HAP-1 (cell line): ENCODE results near the gene PRDX2.

ENCODE experiments used
- DNase-seq, 2 experiments: peaks; one replicate each; pipeline ENCODE4 v3.0.0-alpha.2; 2016 to 2020; ENCODE audit warnings: low spot score in 2 of 2
- H3K27me3 ChIP-seq: fragments of 250-450 bp; sonication (Bioruptor Pico); 2 replicates; pipeline ENCODE4 v1.5.1; 2020; ENCODE audit warnings: low read depth, mild to moderate bottlenecking, moderate library complexity
- H3K36me3 ChIP-seq: fragments of 250-450 bp; sonication (Bioruptor Pico); replicated peaks from 2 replicates; pipeline ENCODE4 v1.5.1; 2020; ENCODE audit warnings: mild to moderate bottlenecking
- H3K4me1 ChIP-seq: fragments of 250-450 bp; sonication (Bioruptor Pico); 2 replicates; pipeline ENCODE4 v1.5.1; 2020; ENCODE audit warnings: mild to moderate bottlenecking
- H3K4me3 ChIP-seq: fragments of 250-450 bp; sonication (Bioruptor Pico); 2 replicates; pipeline ENCODE4 v1.5.1; 2020; ENCODE audit warnings: mild to moderate bottlenecking, moderate library complexity
- H3K9me3 ChIP-seq: fragments of 250-450 bp; sonication (Bioruptor Pico); 2 replicates; pipeline ENCODE4 v1.5.1; 2020; ENCODE audit warnings: mild to moderate bottlenecking, moderate library complexity
- in situ Hi-C: fragments of 300-500 bp; cut with MboI; formaldehyde crosslinking; loops from 3 replicates; pipeline ENCODE4 v1.14.3; 2020; ENCODE audit warnings: low sequenced_read_pairs, inconsistent platforms, mixed read lengths

PRDX2 gene

GRCh38 chr19:12784871-12785430 lies 16.6 kb downstream of the PRDX2 start:
- H3K9me3 ChIP-seq = no peaks in the 10 kb centered on the region
- no peaks in the 10 kb centered on the region for H3K36me3 ChIP-seq
- H3K27me3 ChIP-seq = no peaks in the 10 kb centered on the region
- peaks cover 15% of the 10 kb centered on the region for H3K4me1 ChIP-seq
- no peak for DNase-seq
- in situ Hi-C loops = no loop called here
- no peak overlapping the region for H3K4me3 ChIP-seq

DNA sequence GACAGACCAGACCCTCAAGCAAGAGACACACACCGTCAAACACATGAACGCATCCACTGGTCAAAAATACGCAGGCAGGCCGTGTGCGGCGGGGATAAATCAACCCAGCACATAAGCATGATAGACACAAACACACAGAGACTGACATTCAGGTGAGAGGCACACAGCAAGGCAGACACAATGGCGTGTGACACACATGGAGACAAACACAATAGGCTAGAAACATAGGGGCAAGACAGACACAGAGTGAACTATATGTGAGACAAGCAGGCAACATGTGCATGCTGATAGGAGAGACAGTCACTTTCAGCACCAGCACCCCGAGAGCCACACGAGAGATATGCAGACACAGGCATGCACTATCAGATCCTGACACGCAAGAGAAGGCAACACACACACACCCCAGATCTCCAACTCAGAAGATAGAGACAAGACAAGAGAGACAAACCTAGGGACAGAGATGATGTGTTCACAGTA lies 17.2 kb downstream of the PRDX2 start:
- Histone ChIP-seq H3K36me3 (no peaks in the 10 kb centered on the region), H3K4me1 (peaks cover 15% of the 10 kb centered on the region), H3K27me3 (no peaks in the 10 kb centered on the region), H3K4me3 (no peak overlapping the region), H3K9me3 (no peaks in the 10 kb centered on the region)
- in situ Hi-C loops = no loop called here
- DNase-seq = no peak

DNA sequence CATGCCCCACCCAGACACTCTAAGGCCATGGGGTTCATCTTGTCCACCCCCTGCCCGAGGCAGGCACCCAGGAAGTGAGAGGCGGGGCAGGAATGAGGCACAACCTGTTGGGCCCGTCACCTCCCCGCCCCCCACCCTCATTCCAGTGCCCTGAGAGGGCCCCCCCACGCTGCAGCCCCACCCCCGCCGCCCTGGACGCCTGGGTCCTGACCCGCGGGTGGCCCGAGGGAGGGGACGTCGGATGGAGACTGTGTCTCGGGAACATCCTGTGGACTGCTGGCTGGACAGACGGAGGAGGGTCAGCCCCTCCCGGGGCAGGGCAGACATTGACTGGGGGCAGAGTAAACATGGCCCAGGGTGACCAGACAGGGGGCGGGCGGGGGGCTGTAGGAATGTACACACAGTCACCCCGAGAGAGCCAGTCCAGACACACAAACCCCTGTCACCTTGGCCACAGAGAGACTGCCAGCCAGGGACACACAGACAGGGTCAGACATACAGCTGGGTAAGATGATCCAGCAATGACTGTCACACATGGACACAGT lies 17.7 kb downstream of the PRDX2 start:
- H3K4me3 ChIP-seq = no peak overlapping the region
- H3K27me3 ChIP-seq = no peaks in the 10 kb centered on the region
- no peak for DNase-seq
- in situ Hi-C loops = no loop called here
- no peaks in the 10 kb centered on the region for H3K9me3 ChIP-seq
- H3K4me1 ChIP-seq = peaks cover 12% of the 10 kb centered on the region
- no peaks in the 10 kb centered on the region for H3K36me3 ChIP-seq

- no peak for DNase-seq
- Histone ChIP-seq H3K4me3 (peak overlapping the region; percentile 38; the same call in 1 of the 2 replicates), H3K36me3 (no peaks in the 10 kb centered on the region), H3K4me1 (peaks cover 14% of the 10 kb centered on the region), H3K27me3 (no peaks in the 10 kb centered on the region), H3K9me3 (no peaks in the 10 kb centered on the region)
- in situ Hi-C loops = no loop called here
Measured at GRCh38 chr19:12783291-12783848, 18.2 kb downstream of the PRDX2 start.

DNA sequence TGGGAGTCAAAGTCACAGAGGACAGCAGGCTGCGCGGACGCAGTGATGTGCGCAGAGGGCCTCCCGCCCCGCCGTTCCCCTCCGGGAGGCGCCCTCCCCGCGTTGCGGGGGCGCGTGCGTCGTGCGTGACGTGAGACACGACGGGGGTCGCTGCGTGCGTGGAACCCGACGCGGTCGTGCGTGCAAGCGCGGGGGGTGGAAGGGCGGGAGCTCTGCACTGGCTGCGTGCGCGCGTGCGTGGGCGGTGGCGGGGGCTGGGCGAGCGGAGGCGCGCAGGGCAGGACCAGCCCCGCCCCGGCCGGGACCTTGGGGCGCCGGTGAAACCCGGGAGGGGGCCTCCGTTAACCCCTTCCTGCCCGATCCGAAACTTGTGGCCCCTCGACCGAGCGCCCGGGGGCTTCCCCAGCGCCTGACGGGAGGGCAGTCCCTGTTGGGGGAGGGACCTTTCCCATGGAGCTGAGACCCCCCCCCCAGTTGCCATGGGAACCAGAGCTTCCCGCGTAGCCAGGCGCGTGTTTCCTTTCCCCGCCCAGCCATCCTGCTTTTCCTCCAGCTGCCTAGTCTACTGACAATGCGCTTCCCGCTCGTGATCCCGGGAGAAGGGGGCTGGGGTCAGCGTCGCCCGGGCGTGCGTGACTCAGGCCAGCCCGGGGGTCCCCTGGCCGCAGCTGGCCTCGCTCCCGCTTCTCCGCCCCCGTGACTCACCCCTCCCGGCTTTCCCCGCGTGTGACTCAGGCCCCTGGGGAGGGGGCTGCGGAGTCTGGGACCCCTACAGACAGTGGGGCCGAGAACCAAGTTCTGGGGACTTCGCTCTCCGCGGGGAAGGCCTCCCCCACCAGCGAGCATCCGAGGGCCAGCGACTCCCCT lies 18.9 kb downstream of the PRDX2 start:
- in situ Hi-C loops = no loop called here
- no peaks in the 10 kb centered on the region for H3K27me3 ChIP-seq
- H3K4me3 ChIP-seq = peak overlapping the region; percentile 38
- no peaks in the 10 kb centered on the region for H3K9me3 ChIP-seq
- peak; percentile 38 to 88 for DNase-seq
- no peaks in the 10 kb centered on the region for H3K36me3 ChIP-seq
- H3K4me1 ChIP-seq = peaks cover 17% of the 10 kb centered on the region

DNA sequence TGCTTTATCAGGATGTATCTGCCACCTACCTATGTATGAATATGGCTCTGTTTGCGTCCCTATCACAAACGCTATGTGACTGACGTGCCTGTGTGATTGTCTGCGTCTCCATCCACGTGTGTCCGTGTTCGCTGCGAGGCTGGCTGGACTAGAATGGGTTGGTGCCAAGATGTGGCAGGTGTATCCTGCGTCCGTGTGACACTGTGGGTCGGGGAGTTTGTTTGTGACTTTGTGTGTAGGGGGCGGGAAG lies 19.5 kb downstream of the PRDX2 start:
- peaks cover 21% of the 10 kb centered on the region for H3K4me1 ChIP-seq

DNA sequence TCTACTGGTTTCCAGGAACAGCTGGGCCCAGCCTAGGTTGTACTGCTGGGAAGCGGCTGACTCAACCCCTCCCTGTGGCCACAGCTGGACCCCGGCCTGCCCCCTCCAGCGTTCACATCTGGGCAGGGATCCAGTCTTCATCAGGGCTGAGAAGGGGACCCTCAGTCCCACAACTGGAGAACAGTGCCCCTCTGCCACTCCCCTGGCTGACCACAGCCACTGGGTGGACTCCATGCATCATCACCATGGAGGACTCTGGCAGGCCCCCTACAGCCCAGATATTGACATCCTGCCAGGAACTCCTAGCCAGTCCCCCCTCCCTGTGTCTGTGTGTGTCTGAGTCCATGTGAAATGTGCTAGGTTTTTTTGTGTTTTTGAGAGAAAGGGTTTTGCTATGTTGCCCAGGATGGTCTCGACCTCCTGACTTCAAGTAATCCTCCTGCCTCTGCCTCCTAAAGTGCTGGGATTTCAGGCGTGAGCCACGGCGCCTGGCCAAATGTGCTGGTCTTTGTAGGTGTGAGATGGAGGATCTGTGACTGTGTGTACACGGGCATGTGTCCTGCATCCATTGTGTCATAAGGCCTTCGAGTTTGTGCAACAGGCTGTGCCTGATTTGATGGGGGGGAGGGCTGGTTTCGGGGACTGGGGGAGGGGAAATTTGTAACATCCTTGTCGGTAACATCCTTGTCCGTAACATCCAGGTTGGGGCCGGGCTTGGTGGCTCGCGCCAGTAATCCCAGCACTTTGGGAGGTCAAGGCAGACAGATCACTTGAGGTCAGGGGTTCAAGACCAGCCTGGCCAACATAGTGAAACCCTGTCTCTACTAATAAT lies 22.2 kb downstream of the PRDX2 start:
- H3K4me3 ChIP-seq = no peak overlapping the region

More for the DNA sequence above, 19.5 kb downstream of the PRDX2 start:
- Histone ChIP-seq H3K9me3 (no peaks in the 10 kb centered on the region), H3K36me3 (no peaks in the 10 kb centered on the region), H3K27me3 (no peaks in the 10 kb centered on the region), H3K4me3 (peak overlapping the region; percentile 38)
- in situ Hi-C loops = no loop called here
- no peak for DNase-seq

DNA sequence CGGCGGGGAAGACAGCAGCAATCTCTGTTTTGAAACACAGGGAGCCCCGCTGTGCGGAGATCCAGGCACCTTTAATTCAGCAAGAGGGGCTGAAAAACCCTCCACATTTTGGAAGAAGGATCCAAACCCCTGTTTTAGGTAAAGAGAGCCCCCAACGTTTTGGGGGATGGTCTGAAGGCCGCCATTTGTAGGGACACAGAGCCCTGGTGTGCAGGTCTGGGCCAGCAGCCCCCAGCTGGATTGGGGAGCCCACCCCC lies 22.8 kb downstream of the PRDX2 start:
- Histone ChIP-seq H3K4me3 (peak overlapping the region; percentile 39; the same call in 1 of the 2 replicates), H3K4me1 (peaks cover 21% of the 10 kb centered on the region), H3K36me3 (0 out of 2 replicates have a peak, but pooled peaks cover 3% of the 10 kb centered on the region), H3K9me3 (no peaks in the 10 kb centered on the region), H3K27me3 (no peaks in the 10 kb centered on the region)
- no peak for DNase-seq
- in situ Hi-C loops = no loop called here

More for the DNA sequence above, 22.2 kb downstream of the PRDX2 start:
- Histone ChIP-seq H3K27me3 (no peaks in the 10 kb centered on the region), H3K4me1 (peaks cover 21% of the 10 kb centered on the region), H3K36me3 (0 out of 2 replicates have a peak, but pooled peaks cover under 1% of the 10 kb centered on the region), H3K9me3 (no peaks in the 10 kb centered on the region)
- in situ Hi-C loops = no loop called here
- peak in 1 of 2 experiments; percentile 32 for DNase-seq

DNA sequence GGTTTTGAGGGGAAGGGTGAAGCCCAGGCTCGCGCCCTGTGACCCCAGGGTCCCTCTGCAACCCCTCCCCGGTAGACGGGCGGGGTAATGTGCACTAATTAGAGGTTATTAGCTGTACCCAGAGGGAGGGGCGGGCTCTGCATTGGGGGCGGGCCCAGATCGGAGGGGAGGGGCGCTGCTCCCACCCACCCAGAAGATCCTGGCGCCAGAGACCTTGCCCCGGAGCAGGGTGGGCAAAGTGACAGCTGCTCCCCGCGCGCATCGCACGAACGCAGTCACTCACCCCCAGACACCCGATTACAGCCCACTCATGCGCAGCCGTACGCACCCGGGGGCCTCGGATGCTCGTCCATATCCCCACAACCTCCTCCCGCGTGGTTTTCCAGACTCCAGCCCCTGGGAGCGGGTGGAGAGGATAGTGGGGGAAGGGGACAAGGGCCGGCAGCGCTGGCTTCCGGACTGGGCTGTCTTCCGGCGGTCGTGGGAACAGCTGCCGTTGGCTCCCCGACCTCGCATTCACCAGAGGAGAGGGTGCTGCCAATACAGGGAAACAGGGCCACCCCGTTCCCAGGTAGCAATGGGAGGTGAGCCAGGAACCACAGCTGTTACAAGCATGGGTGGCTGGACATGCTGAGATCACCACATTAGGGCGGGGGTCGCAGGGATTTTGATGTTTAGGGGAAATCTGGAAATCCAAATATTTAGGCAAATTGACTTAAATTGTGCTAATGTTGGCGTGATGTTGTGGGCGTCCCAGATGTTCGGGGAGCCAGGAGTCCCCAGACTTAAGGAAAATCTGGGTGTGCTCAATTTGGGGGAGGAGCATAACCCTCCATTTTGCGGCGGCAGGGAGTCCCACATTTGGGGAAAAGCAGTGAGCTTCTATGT lies 23.3 kb downstream of the PRDX2 start:
- peak overlapping the region; percentile 39 for H3K4me3 ChIP-seq
- peaks cover 18% of the 10 kb centered on the region for H3K4me1 ChIP-seq
- H3K27me3 ChIP-seq = no peaks in the 10 kb centered on the region
- DNase-seq = peak in 1 of 2 experiments; percentile 79
- in situ Hi-C loops = no loop called here
- H3K36me3 ChIP-seq = 0 out of 2 replicates have a peak, but pooled peaks cover 3% of the 10 kb centered on the region
- no peaks in the 10 kb centered on the region for H3K9me3 ChIP-seq

- Histone ChIP-seq H3K36me3 (0 out of 2 replicates have a peak, but pooled peaks cover 3% of the 10 kb centered on the region), H3K4me1 (peaks cover 13% of the 10 kb centered on the region), H3K27me3 (no peaks in the 10 kb centered on the region), H3K4me3 (peak overlapping the region; percentile 39), H3K9me3 (no peaks in the 10 kb centered on the region)
- in situ Hi-C loops = no loop called here
- DNase-seq = peak; percentile 69 to 91
Measured at GRCh38 chr19:12777217-12778016, 24.2 kb downstream of the PRDX2 start.

GRCh38 chr19:12774588-12775555 lies 26.7 kb downstream of the PRDX2 start, which contains the start of gene HOOK2:
Gene HOOK2 (minus strand): TSS chr19:12775552. CDS start chr19:12775449, 103 bp downstream.
- Histone ChIP-seq H3K9me3 (no peaks in the 10 kb centered on the region), H3K36me3 (peaks cover 3% of the 10 kb centered on the region; the same call in 1 of the 2 replicates), H3K27me3 (no peaks in the 10 kb centered on the region), H3K4me3 (peak within 1 kb of the TSS; percentile 73), H3K4me1 (peaks cover 13% of the 10 kb centered on the region)
- peak in 1 of 2 experiments; percentile 43 for DNase-seq
- in situ Hi-C loops = no loop called here
